PC-9 (cell line): ENCODE data around the gene EVPL. TPM values are rescaled to one million over a fixed set of nuclear protein-coding genes. Genes with fewer than 3 reads are reported as not detected.

Experiments used
- BruUV-seq: library from RNA; stranded (reverse); fragments of 400-500 nt; replicated peaks from 2 replicates; lab custom pipeline; 2021; lab: Mats Ljungman, UMichigan
- CTCF ChIA-PET: fragments of 300-600 bp; sonication (Branson Sonifier 250); formaldehyde crosslinking; loops from one replicate; lab custom pipeline; 2022; ENCODE audit warnings: antibody characterized with exemption; lab: Charles Lee
- POLR2A ChIA-PET: fragments of 300-600 bp; sonication (Branson Sonifier 250); formaldehyde crosslinking; loops from one replicate; lab custom pipeline; 2022; ENCODE audit warnings: antibody characterized with exemption; ENCODE audit not compliant: unreplicated experiment; lab: Charles Lee
- DNase-seq, 2 experiments: peaks; one replicate each; pipeline versions ENCODE4 v3.0.0 to v3.0.0-alpha.2; 2015 to 2022; ENCODE audit warnings: mixed read lengths in 1 of 2
- H2AFZ ChIP-seq: fragments of 200-600 bp; sonication (generic); 2 replicates; pipeline ENCODE4 v1.8.1; 2017; ENCODE audit warnings: antibody characterized with exemption
- H3F3A ChIP-seq: fragments of 200-600 bp; sonication (generic); 2 replicates; pipeline ENCODE4 v1.8.1; 2017; ENCODE audit warnings: antibody characterized with exemption, mild to moderate bottlenecking, low read depth; ENCODE audit not compliant: insufficient read depth
- H3K27ac ChIP-seq: fragments of 200-600 bp; sonication (generic); 2 replicates; pipeline ENCODE4 v1.6.1; 2016; ENCODE audit warnings: mixed run types
- H3K27me3 ChIP-seq: fragments of 200-600 bp; sonication (generic); 2 replicates; pipeline ENCODE4 v1.6.1; 2016; ENCODE audit warnings: low read depth, mixed run types; ENCODE audit not compliant: insufficient read depth
- H3K36me3 ChIP-seq: fragments of 200-600 bp; sonication (generic); 2 replicates; pipeline ENCODE4 v1.6.1; 2016; ENCODE audit warnings: low read depth, mixed run types
- H3K4me1 ChIP-seq: fragments of 200-600 bp; sonication (generic); replicated peaks from 2 replicates; pipeline ENCODE4 v1.6.1; 2016; ENCODE audit warnings: mixed run types; ENCODE audit not compliant: insufficient read depth
- H3K4me2 ChIP-seq: fragments of 200-600 bp; sonication (generic); 2 replicates; pipeline ENCODE4 v1.6.1; 2017; ENCODE audit warnings: mixed run types
- H3K4me3 ChIP-seq: fragments of 200-600 bp; sonication (generic); 2 replicates; pipeline ENCODE4 v1.6.1; 2016; ENCODE audit warnings: mixed run types
- H3K79me2 ChIP-seq: fragments of 200-600 bp; sonication (generic); 2 replicates; pipeline ENCODE4 v1.6.1; 2017; ENCODE audit warnings: low read depth, mixed run types
- H3K9me2 ChIP-seq: fragments of 200-600 bp; sonication (generic); 2 replicates; pipeline ENCODE4 v1.8.1; 2017; ENCODE audit warnings: mild to moderate bottlenecking; ENCODE audit not compliant: insufficient read depth
- H3K9me3 ChIP-seq: fragments of 200-600 bp; sonication (generic); 2 replicates; pipeline ENCODE4 v1.8.1; 2016; ENCODE audit warnings: low read depth; ENCODE audit not compliant: insufficient read depth
- H4K20me1 ChIP-seq: fragments of 200-600 bp; sonication (generic); 2 replicates; pipeline ENCODE4 v1.8.1; 2017; ENCODE audit not compliant: insufficient read depth
- EZH2 ChIP-seq: fragments of 200-600 bp; sonication (generic); IDR thresholded peaks from 2 replicates; pipeline ENCODE4 v1.8.0; 2017; ENCODE audit warnings: antibody characterized with exemption, low read depth
- intact Hi-C: fragments of 100-400 bp; cut with micrococcal nuclease; formaldehyde crosslinking; loops from one replicate; pipeline ENCODE4 v1.10.0; 2022; ENCODE audit not compliant: unreplicated experiment
- total RNA-seq: library from RNA; stranded (reverse); gene quantifications from 2 replicates; pipeline ENCODE4 v1.2.3, GENCODE V29; 2021
- TF ChIP-seq, protein P1 (sequence below): fragments of 200-600 bp; sonication (generic); conservative IDR thresholded peaks from 2 replicates; pipeline ENCODE4 v1.6.1; 2017; ENCODE audit warnings: mixed run types, antibody characterized with exemption, mild to moderate bottlenecking, moderate library complexity

EVPL gene
- total RNA-seq, 1 experiment from 2014 or later: 60.8 TPM

DNA sequence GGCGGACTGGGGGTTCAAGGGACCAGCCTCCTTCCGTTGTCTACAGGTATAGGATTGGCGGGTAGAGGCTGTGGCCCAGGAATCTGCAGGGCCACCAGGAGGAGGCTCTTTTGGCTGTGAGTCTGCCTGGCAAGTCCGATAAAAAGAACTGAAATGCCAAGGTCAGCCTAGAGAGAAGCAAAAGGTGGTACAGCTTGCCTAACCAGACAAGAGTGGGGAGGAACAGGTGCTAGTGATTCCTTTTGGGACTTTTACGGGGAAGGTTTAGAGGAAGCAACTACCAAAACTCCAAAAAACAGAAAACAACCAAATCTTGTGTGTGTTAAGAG is 5.6 kb upstream of the EVPL start:
- Histone ChIP-seq H4K20me1 (no peaks in the 10 kb centered on the region), H3F3A (peaks cover 10% of the 10 kb centered on the region; the same call in 1 of the 2 replicates), H3K9me2 (no peaks in the 10 kb centered on the region), H3K4me3 (no peak overlapping the region), H3K79me2 (no peaks in the 10 kb centered on the region), H3K27ac (no peak overlapping the region), H3K4me2 (no peak overlapping the region), H3K27me3 (no peaks in the 10 kb centered on the region), H3K36me3 (no peaks in the 10 kb centered on the region), H3K4me1 (peaks cover 15% of the 10 kb centered on the region), H3K9me3 (no peaks in the 10 kb centered on the region), H2AFZ (no peak overlapping the region)
- TF ChIP-seq, protein P1, sequence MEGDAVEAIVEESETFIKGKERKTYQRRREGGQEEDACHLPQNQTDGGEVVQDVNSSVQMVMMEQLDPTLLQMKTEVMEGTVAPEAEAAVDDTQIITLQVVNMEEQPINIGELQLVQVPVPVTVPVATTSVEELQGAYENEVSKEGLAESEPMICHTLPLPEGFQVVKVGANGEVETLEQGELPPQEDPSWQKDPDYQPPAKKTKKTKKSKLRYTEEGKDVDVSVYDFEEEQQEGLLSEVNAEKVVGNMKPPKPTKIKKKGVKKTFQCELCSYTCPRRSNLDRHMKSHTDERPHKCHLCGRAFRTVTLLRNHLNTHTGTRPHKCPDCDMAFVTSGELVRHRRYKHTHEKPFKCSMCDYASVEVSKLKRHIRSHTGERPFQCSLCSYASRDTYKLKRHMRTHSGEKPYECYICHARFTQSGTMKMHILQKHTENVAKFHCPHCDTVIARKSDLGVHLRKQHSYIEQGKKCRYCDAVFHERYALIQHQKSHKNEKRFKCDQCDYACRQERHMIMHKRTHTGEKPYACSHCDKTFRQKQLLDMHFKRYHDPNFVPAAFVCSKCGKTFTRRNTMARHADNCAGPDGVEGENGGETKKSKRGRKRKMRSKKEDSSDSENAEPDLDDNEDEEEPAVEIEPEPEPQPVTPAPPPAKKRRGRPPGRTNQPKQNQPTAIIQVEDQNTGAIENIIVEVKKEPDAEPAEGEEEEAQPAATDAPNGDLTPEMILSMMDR: no peak
- no peak for TF ChIP-seq EZH2
- POLR2A ChIA-PET: no interaction called here
- no TSS peak for BruUV-seq
- intact Hi-C loops: no loop called here
- DNase-seq: no peak
- CTCF ChIA-PET: interaction anchor here (0.6 kb wide), 1 partner anchor 23 kb away, joined by 3 read pairs; no protein-coding TSS in a partner anchor

DNA sequence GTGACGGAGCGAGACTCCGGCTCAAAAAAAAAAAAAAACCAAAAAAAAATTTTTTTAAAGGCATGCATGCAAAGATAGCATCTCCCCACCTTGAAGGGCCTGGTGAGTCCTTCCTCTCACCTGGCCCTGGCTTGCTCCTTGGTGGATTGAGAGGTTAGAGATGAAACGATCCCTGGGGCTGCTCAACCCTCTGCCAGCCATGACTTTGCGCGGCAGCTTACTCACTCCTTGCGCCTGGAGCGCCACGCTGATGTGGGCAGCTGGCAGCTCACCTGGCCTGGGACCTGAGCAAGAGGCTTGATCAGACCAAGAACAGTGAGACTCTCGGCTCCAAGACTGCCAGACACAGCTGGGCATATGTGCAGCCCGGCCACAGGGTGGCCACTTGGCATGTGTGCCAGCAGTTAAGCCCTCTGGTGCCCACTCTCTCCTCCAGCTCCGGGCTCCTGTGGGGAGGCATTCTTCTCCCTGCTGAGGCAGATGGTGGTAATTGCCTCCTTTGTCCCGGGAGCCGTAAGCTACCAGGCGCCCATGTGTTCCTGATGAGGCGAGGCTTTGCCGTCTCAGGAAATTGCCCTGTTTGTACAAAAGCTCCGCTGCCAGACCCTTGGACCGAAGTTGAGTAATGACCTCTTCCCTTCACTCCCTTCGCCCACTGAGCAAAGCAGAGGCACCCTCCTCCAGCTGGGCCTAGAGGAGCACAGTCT is 5.1 kb upstream of the EVPL start:
- H3K9me2 ChIP-seq: no peaks in the 10 kb centered on the region
- H3K27me3 ChIP-seq: no peaks in the 10 kb centered on the region
- H3K36me3 ChIP-seq: no peaks in the 10 kb centered on the region
- H3F3A ChIP-seq: peaks cover 10% of the 10 kb centered on the region; the same call in 1 of the 2 replicates
- no peak overlapping the region for H3K4me3 ChIP-seq
- H3K27ac ChIP-seq: no peak overlapping the region
- no peak overlapping the region for H2AFZ ChIP-seq
- no peak overlapping the region for H3K4me2 ChIP-seq
- H3K4me1 ChIP-seq: peaks cover 19% of the 10 kb centered on the region
- TF ChIP-seq EZH2: no peak
- TF ChIP-seq, protein P1: no peak
- H3K79me2 ChIP-seq: no peaks in the 10 kb centered on the region
- CTCF ChIA-PET: interaction anchor here (0.6 kb wide), 1 partner anchor 23 kb away, joined by 3 read pairs; no protein-coding TSS in a partner anchor
- intact Hi-C loops: no loop called here
- DNase-seq: no peak
- no peaks in the 10 kb centered on the region for H3K9me3 ChIP-seq
- H4K20me1 ChIP-seq: no peaks in the 10 kb centered on the region
- POLR2A ChIA-PET: no interaction called here
- no TSS peak for BruUV-seq

DNA sequence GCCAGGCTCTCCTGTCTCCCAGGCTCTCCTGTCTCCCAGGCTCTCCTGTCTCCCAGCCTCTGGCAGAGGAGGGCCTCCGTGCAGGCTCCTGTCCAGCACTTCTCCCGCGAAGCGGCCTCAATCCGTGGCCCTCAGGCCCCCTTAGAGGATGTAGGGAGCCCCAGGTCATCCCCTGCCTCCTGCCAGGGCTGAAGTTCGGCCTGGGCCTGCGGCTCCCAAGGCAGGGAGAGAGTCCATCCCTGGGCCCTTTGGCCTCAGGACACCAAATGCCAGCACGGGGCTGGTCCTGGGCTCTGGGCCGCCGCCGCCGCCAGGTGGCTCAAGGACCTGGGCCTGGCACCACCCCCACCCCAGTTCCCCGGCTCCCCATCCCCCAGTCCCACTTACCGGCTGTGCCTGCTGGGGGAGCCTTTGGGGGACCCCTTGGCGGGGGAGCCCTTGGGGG is 370 bp downstream of the EVPL start:
- TF ChIP-seq, protein P1: no peak
- no peak for TF ChIP-seq EZH2
- intact Hi-C loops: loop anchor here (1.0 to 2.0 kb wide), 2 partner anchors 27 to 48 kb away; partner anchors contain the start of genes ACOX1 and TEN1
- no peaks in the 10 kb centered on the region for H3K36me3 ChIP-seq
- H3K27ac ChIP-seq: peak overlapping the region; percentile 47; the same call in 1 of the 2 replicates
- DNase-seq: no peak
- no peaks in the 10 kb centered on the region for H3K27me3 ChIP-seq
- peak overlapping the region; percentile 90 for H3K4me2 ChIP-seq
- POLR2A ChIA-PET: interaction anchor here (0.8 kb wide), 1 partner anchor 27 kb away, joined by 4 read pairs; no protein-coding TSS in a partner anchor
- no peaks in the 10 kb centered on the region for H4K20me1 ChIP-seq
- peaks cover 10% of the 10 kb centered on the region; the same call in 1 of the 2 replicates for H3F3A ChIP-seq
- no peaks in the 10 kb centered on the region for H3K9me3 ChIP-seq
- H2AFZ ChIP-seq: peak overlapping the region; percentile 62; the same call in 1 of the 2 replicates
- CTCF ChIA-PET: no interaction called here
- peaks cover 25% of the 10 kb centered on the region for H3K4me1 ChIP-seq
- H3K4me3 ChIP-seq: peak overlapping the region; percentile 71
- peaks cover 21% of the 10 kb centered on the region for H3K79me2 ChIP-seq
- H3K9me2 ChIP-seq: no peaks in the 10 kb centered on the region
- BruUV-seq: TSS peak; percentile 56
